GM23338 (cell line): Measurements from ENCODE around the gene CAMTA1. TPM values are rescaled to one million over a fixed set of nuclear protein-coding genes. Genes with fewer than 3 reads are reported as not detected.

Experiments used
- ATAC-seq: fragments of 200-7000 bp; cut with Tn5 transposase; 3 replicates; pipeline ENCODE4 v1.9.1; 2020
- DNase-seq: peaks from one replicate; pipeline ENCODE4 v3.0.0-alpha.2; 2015; ENCODE audit warnings: low spot score
- H2AFZ ChIP-seq: fragments of 200-600 bp; sonication (generic); 2 replicates; pipeline ENCODE4 v1.8.0; 2016; ENCODE audit warnings: antibody characterized with exemption, mild to moderate bottlenecking, moderate library complexity
- H3F3A ChIP-seq: fragments of 200-600 bp; sonication (generic); replicated peaks from 2 replicates; pipeline ENCODE4 v1.8.0; 2017; ENCODE audit warnings: antibody characterized with exemption, mixed run types, low read depth
- H3K27ac ChIP-seq: fragments of 200-600 bp; sonication (generic); 2 replicates; pipeline ENCODE4 v1.6.1; 2016; ENCODE audit warnings: low read depth
- H3K27me3 ChIP-seq: fragments of 200-600 bp; sonication (generic); 2 replicates; pipeline ENCODE4 v1.8.0; 2016; ENCODE audit warnings: mild to moderate bottlenecking, mixed run types, moderate library complexity; ENCODE audit not compliant: insufficient read depth
- H3K36me3 ChIP-seq: fragments of 200-600 bp; sonication (generic); 2 replicates; pipeline ENCODE4 v1.8.0; 2016; ENCODE audit warnings: mild to moderate bottlenecking; ENCODE audit not compliant: insufficient read depth
- H3K4me1 ChIP-seq: fragments of 200-600 bp; sonication (generic); 2 replicates; pipeline ENCODE4 v1.8.0; 2016; ENCODE audit warnings: mild to moderate bottlenecking, moderate library complexity; ENCODE audit not compliant: insufficient read depth
- H3K4me2 ChIP-seq: fragments of 200-600 bp; sonication (generic); 2 replicates; pipeline ENCODE4 v1.7.1; 2017; ENCODE audit warnings: mixed run types
- H3K4me3 ChIP-seq: fragments of 200-600 bp; sonication (generic); 2 replicates; pipeline ENCODE4 v1.6.1; 2016; ENCODE audit warnings: mixed run types
- H3K79me2 ChIP-seq: fragments of 200-600 bp; sonication (generic); replicated peaks from 2 replicates; pipeline ENCODE4 v1.8.0; 2017; ENCODE audit warnings: mild to moderate bottlenecking; ENCODE audit not compliant: insufficient read depth
- H3K9me2 ChIP-seq: fragments of 200-600 bp; sonication (generic); 2 replicates; pipeline ENCODE4 v1.8.0; 2017; ENCODE audit not compliant: insufficient read depth
- H4K20me1 ChIP-seq: fragments of 200-600 bp; sonication (generic); replicated peaks from 2 replicates; pipeline ENCODE4 v1.8.0; 2017; ENCODE audit warnings: mild to moderate bottlenecking; ENCODE audit not compliant: insufficient read depth
- H3K27ac Mint-ChIP-seq: 2 replicates; pipeline ENCODE4 v1.8.0; 2020; ENCODE audit warnings: inconsistent platforms, mild to moderate bottlenecking, moderate library complexity, mixed read lengths
- H3K27me3 Mint-ChIP-seq: 3 replicates; pipeline ENCODE4 v1.8.0; 2022; ENCODE audit warnings: low read depth, mild to moderate bottlenecking, moderate library complexity, mixed read lengths, inconsistent platforms; ENCODE audit not compliant: insufficient read depth, poor library complexity
- H3K36me3 Mint-ChIP-seq: 3 replicates; pipeline ENCODE4 v1.8.0; 2021; ENCODE audit warnings: low read depth, mild to moderate bottlenecking, inconsistent platforms, moderate library complexity, mixed read lengths
- H3K4me1 Mint-ChIP-seq: 3 replicates; pipeline ENCODE4 v1.8.0; 2020; ENCODE audit warnings: mild to moderate bottlenecking, inconsistent platforms, mixed read lengths
- H3K4me3 Mint-ChIP-seq: 3 replicates; pipeline ENCODE4 v1.8.0; 2021; ENCODE audit warnings: moderate library complexity, mild to moderate bottlenecking, inconsistent platforms, mixed read lengths
- H3K9me3 Mint-ChIP-seq: 3 replicates; pipeline ENCODE4 v1.8.0; 2020; ENCODE audit warnings: moderate library complexity, mild to moderate bottlenecking, inconsistent platforms, mixed read lengths
- CTCF ChIP-seq, 2 experiments: fragments of 200-600 bp in 1 of 2; sonication (generic) in 1 of 2; conservative IDR thresholded peaks; 2 replicates each; pipeline versions ENCODE4 v1.5.1 to v1.6.1; 2016 to 2017; ENCODE audit warnings: antibody characterized with exemption in 2 of 2, low read depth in 2 of 2, mild to moderate bottlenecking in 2 of 2, moderate library complexity in 1 of 2
- EZH2 ChIP-seq: fragments of 200-600 bp; sonication (generic); IDR thresholded peaks from one replicate; pipeline ENCODE4 v1.8.0; 2017; ENCODE audit warnings: antibody characterized with exemption, mild to moderate bottlenecking, low read depth; ENCODE audit not compliant: unreplicated experiment
- EZH2phosphoT487 ChIP-seq: fragments of 200-600 bp; sonication (generic); IDR thresholded peaks from one replicate; pipeline ENCODE4 v1.8.1; 2018; ENCODE audit warnings: antibody characterized with exemption; ENCODE audit not compliant: unreplicated experiment
- JUNB ChIP-seq: IDR thresholded peaks from one replicate; pipeline ENCODE4 v1.6.1; 2016; ENCODE audit warnings: antibody characterized with exemption; ENCODE audit not compliant: unreplicated experiment
- NANOG ChIP-seq: IDR thresholded peaks from 2 replicates; pipeline ENCODE4 v1.6.1; 2016; ENCODE audit warnings: antibody characterized with exemption, borderline replicate concordance
- POLR2AphosphoS5 ChIP-seq: IDR thresholded peaks from 2 replicates; pipeline ENCODE4 v1.6.1; 2016; ENCODE audit warnings: antibody characterized with exemption, low read depth
- STAT1 ChIP-seq: IDR thresholded peaks from one replicate; pipeline ENCODE4 v1.6.1; 2016; ENCODE audit warnings: antibody characterized with exemption; ENCODE audit not compliant: unreplicated experiment
- ZNF114 ChIP-seq: fragments of 250-450 bp; sonication (Bioruptor Pico); IDR thresholded peaks from 2 replicates; pipeline ENCODE4 v1.5.0; 2020; ENCODE audit warnings: mild to moderate bottlenecking, moderate library complexity
- polyA plus RNA-seq: library from polyadenylated mRNA; unstranded; fragments of >200 nt; fragmentation: Nextera tagmentation; extraction: Ambion mirVana; gene quantifications from 2 replicates; pipeline ENCODE4 v1.2.1, GENCODE V29; 2016
- total RNA-seq: library from RNA; depleted of rRNA; stranded (reverse); fragments of >200 nt; shearing (Covaris generic); gene quantifications from 2 replicates; pipeline ENCODE4 v1.2.3, GENCODE V29; 2014

The CAMTA1 gene
- total and polyA plus RNA-seq, 2 experiments from 2014 or later: 115 to 519 TPM

- H3K79me2 ChIP-seq: no peaks in the 10 kb centered on the region
- Mint-ChIP-seq H3K27me3 (peaks cover 12% of the 10 kb centered on the region), H3K4me3 (no peak overlapping the region), H3K4me1 (peaks cover 2% of the 10 kb centered on the region; the same call in 1 of the 3 replicates), H3K36me3 (no peaks in the 10 kb centered on the region), H3K27ac (peak overlapping the region; percentile 59; the same call in 1 of the 2 replicates), H3K9me3 (no peaks in the 10 kb centered on the region; the same call in 2 of the 3 replicates)
- H3K36me3 ChIP-seq: no peaks in the 10 kb centered on the region
- H3F3A ChIP-seq: no peaks in the 10 kb centered on the region
- no peak overlapping the region for H3K4me3 ChIP-seq
- no peak overlapping the region for H3K4me2 ChIP-seq
- no peaks in the 10 kb centered on the region for H4K20me1 ChIP-seq
- H3K4me1 ChIP-seq: no peaks in the 10 kb centered on the region
- peak; percentile 80 for DNase-seq
- no peak overlapping the region for H3K27ac ChIP-seq
- no peaks in the 10 kb centered on the region for H3K9me2 ChIP-seq
- H2AFZ ChIP-seq: peak overlapping the region; percentile 93
- peak; percentile 98 for ATAC-seq
- TF ChIP-seq EZH2phosphoT487 (no peak), NANOG (no peak), STAT1 (no peak), CTCF (conservative IDR thresholded peaks at IDR 0.05; ENCODE audit: low read depth in 2 of 2) (peak; percentile 63 to 88)
- no peaks in the 10 kb centered on the region for H3K27me3 ChIP-seq
Observed at GRCh38 chr1:7561331-7561921, 776.2 kb downstream of the CAMTA1 start.

GRCh38 chr1:7561936-7562728, 776.9 kb downstream of the CAMTA1 start:
- Mint-ChIP-seq H3K36me3 (no peaks in the 10 kb centered on the region; the same call in 2 of the 3 replicates), H3K4me3 (no peak overlapping the region), H3K27ac (peak overlapping the region; percentile 59; the same call in 1 of the 2 replicates), H3K4me1 (peaks cover 2% of the 10 kb centered on the region; the same call in 1 of the 3 replicates), H3K27me3 (peaks cover 8% of the 10 kb centered on the region), H3K9me3 (no peaks in the 10 kb centered on the region; the same call in 2 of the 3 replicates)
- no peaks in the 10 kb centered on the region for H3F3A ChIP-seq
- no peaks in the 10 kb centered on the region for H3K9me2 ChIP-seq
- H3K27ac ChIP-seq: no peak overlapping the region
- no peaks in the 10 kb centered on the region for H3K27me3 ChIP-seq
- no peak overlapping the region for H3K4me3 ChIP-seq
- H3K4me2 ChIP-seq: no peak overlapping the region
- no peaks in the 10 kb centered on the region for H3K36me3 ChIP-seq
- H2AFZ ChIP-seq: peak overlapping the region; percentile 28; the same call in 1 of the 2 replicates
- TF ChIP-seq ZNF114 (CRISPR knock-in tag) (no peak), POLR2AphosphoS5 (no peak), STAT1 (no peak), EZH2phosphoT487 (no peak), JUNB (no peak), EZH2 (no peak)
- no peaks in the 10 kb centered on the region for H4K20me1 ChIP-seq
- ATAC-seq (no peak), DNase-seq (no peak)
- H3K4me1 ChIP-seq: no peaks in the 10 kb centered on the region
- no peaks in the 10 kb centered on the region for H3K79me2 ChIP-seq
